ENCODE measurements around the gene ZDHHC3. TPM values are rescaled to one million over a fixed set of nuclear protein-coding genes. Genes with fewer than 3 reads are reported as not detected.

Gene ZDHHC3
- polyA plus RNA-seq, 1 of the 3 experiments (the other 2 are of a cell fraction): 60.7 TPM

DNA sequence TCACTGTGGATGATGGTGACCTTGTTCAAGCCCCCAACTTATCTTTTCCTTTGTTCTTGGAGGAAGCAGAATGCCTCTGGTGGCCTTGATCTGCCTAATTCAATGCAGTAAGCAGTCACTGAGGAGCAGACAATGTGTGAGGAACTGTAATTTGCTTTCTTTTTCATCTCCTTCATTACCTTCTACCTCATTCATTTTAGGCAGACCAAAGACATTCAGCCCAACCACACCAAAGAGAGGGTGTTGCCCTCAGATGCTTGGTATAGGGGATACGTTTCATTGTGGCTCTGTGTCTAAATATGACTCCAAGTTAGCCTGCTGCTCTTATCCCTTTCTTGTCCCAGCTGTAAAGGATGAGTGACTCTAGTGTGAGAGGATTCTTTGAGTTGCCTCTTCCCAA is 15.4 kb upstream of the ZDHHC3 start:
- Histone ChIP-seq H3K9ac (no peak overlapping the region), H3K4me2 (no peak overlapping the region), H3K27me3 (ENCODE audit: insufficient read depth) (no peaks in the 10 kb centered on the region), H3K79me2 (ENCODE audit: insufficient read depth) (peaks cover 13% of the 10 kb centered on the region; the same call in 1 of the 2 replicates), H3K4me1 (ENCODE audit: control insufficient read depth in 1 of 2, insufficient read depth in 2 of 2, low read depth in 1 of 2, low read length in 1 of 2) (peaks cover 23 to 31% of the 10 kb centered on the region in 2 experiments; a peak in 3 of 4 replicates), H3K9me2 (no peaks in the 10 kb centered on the region), H2AFZ (ENCODE audit: low read depth) (no peak overlapping the region), H3F3A (replicated peaks; ENCODE audit: insufficient read depth) (no peaks in the 10 kb centered on the region), H3K9me3 (no peaks in the 10 kb centered on the region), H3K36me3 (replicated peaks in 1 of 2; ENCODE audit: control insufficient read depth in 1 of 2, insufficient read depth in 2 of 2, low read length in 1 of 2) (peaks cover 4 to 32% of the 10 kb centered on the region in 2 experiments), H3K4me3 (ENCODE audit: low read depth in 2 of 2, low read length in 1 of 2) (no peak overlapping the region), H3K27ac (ENCODE audit: low read depth in 2 of 2, low read length in 1 of 2) (no peak overlapping the region), H4K20me1 (ENCODE audit: insufficient read depth) (0 out of 2 replicates have a peak, but pooled peaks cover 5% of the 10 kb centered on the region)
- 100% methylated on average over 1 of the region's 1 CpG for WGBS (ENCODE audit: low lambda C conversion rate)
- no peak for DNase-seq
- ChIA-PET CTCF (interaction anchor here (1.1 to 3.1 kb wide), 4 partner anchors 7 to 76 kb away, joined by 4 to 17 read pairs (median 6); no protein-coding TSS in a partner anchor), POLR2A (no interaction called here)
- no peak for TF ChIP-seq NFIC (IDR thresholded peaks at IDR 0.05; ENCODE audit: borderline replicate concordance)
- no peak for TF ChIP-seq NRF1 (IDR thresholded peaks at IDR 0.05; ENCODE audit: low read depth, low read length)
- TF ChIP-seq YY1 (IDR thresholded peaks at IDR 0.05; ENCODE audit: low read depth): no peak
- TF ChIP-seq FOXM1 (IDR thresholded peaks at IDR 0.05; ENCODE audit: low read depth): no peak

DNA sequence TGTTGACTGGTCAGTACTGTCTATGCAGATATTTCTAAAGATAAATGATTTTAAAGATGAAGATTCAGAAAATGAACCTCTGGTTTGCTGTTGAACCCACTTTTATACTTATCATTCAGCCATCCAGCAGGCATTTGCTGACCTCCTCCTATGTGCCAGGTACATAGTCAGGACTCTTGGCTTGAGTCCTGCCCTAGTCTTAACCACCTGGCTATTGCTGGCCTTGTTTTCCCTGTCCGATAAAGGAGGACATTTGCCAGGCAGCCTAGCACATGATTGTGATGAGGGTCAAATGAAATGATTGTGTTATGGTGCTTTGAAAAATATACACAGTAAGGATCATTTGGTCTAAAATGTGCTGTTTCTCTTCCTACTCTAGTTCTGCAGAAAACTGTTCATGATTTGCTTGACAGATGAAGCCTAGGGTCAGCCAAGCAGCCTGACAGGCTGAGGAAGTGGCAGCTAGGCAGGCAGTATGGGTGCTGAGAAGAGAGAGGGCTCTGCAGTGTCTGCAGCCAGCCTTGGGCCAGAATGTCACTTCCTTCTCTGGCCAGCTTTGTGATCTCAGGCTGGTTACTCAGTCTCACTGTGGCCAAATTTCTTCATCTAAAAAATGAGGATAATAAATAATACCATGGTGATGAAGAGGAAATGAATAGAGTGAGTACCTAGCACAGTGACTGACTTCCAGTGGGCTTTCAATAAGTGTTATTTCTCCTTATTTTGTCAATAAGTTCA is 13.8 kb upstream of the ZDHHC3 start:
- WGBS (ENCODE audit: low lambda C conversion rate): 100% methylated on average over 1 of the region's 1 CpG
- POLR2A ChIA-PET: no interaction called here
- CTCF ChIA-PET: interaction anchor here (1.5 kb wide), 1 partner anchor 13 kb away, joined by 6 read pairs; the partner anchor contains the start of genes EXOSC7 and ZDHHC3
- TF ChIP-seq YY1 (IDR thresholded peaks at IDR 0.05; ENCODE audit: low read depth) (no peak), MXI1 (IDR thresholded peaks at IDR 0.05; ENCODE audit: low read depth, low read length) (no peak), RAD21 (IDR thresholded peaks at IDR 0.05; ENCODE audit: low read length) (no peak), MEF2A (IDR thresholded peaks at IDR 0.05; ENCODE audit: borderline replicate concordance, low read depth) (no peak), TEAD4 (IDR thresholded peaks at IDR 0.05; ENCODE audit: borderline replicate concordance, insufficient read depth) (no peak), RFX5 (IDR thresholded peaks at IDR 0.05; ENCODE audit: low read length) (no peak), FOSL2 (IDR thresholded peaks at IDR 0.05; ENCODE audit: borderline replicate concordance, low read depth) (no peak), TCF12 (IDR thresholded peaks at IDR 0.05) (no peak), NRF1 (IDR thresholded peaks at IDR 0.05; ENCODE audit: low read depth, low read length) (no peak), RCOR1 (IDR thresholded peaks at IDR 0.05; ENCODE audit: low read length) (no peak), EP300 (IDR thresholded peaks at IDR 0.05; ENCODE audit: borderline replicate concordance in 1 of 2, low read depth in 1 of 2, low read length in 1 of 2) (no peak)
- TF ChIP-seq, protein P1, sequence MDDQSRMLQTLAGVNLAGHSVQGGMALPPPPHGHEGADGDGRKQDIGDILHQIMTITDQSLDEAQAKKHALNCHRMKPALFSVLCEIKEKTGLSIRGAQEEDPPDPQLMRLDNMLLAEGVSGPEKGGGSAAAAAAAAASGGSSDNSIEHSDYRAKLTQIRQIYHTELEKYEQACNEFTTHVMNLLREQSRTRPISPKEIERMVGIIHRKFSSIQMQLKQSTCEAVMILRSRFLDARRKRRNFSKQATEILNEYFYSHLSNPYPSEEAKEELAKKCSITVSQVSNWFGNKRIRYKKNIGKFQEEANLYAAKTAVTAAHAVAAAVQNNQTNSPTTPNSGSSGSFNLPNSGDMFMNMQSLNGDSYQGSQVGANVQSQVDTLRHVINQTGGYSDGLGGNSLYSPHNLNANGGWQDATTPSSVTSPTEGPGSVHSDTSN (IDR thresholded peaks at IDR 0.05): no peak
- TF ChIP-seq, protein P2, sequence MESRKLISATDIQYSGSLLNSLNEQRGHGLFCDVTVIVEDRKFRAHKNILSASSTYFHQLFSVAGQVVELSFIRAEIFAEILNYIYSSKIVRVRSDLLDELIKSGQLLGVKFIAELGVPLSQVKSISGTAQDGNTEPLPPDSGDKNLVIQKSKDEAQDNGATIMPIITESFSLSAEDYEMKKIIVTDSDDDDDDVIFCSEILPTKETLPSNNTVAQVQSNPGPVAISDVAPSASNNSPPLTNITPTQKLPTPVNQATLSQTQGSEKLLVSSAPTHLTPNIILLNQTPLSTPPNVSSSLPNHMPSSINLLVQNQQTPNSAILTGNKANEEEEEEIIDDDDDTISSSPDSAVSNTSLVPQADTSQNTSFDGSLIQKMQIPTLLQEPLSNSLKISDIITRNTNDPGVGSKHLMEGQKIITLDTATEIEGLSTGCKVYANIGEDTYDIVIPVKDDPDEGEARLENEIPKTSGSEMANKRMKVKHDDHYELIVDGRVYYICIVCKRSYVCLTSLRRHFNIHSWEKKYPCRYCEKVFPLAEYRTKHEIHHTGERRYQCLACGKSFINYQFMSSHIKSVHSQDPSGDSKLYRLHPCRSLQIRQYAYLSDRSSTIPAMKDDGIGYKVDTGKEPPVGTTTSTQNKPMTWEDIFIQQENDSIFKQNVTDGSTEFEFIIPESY (IDR thresholded peaks at IDR 0.05; ENCODE audit: borderline replicate concordance, low read depth): no peak
- TF ChIP-seq, protein P3, sequence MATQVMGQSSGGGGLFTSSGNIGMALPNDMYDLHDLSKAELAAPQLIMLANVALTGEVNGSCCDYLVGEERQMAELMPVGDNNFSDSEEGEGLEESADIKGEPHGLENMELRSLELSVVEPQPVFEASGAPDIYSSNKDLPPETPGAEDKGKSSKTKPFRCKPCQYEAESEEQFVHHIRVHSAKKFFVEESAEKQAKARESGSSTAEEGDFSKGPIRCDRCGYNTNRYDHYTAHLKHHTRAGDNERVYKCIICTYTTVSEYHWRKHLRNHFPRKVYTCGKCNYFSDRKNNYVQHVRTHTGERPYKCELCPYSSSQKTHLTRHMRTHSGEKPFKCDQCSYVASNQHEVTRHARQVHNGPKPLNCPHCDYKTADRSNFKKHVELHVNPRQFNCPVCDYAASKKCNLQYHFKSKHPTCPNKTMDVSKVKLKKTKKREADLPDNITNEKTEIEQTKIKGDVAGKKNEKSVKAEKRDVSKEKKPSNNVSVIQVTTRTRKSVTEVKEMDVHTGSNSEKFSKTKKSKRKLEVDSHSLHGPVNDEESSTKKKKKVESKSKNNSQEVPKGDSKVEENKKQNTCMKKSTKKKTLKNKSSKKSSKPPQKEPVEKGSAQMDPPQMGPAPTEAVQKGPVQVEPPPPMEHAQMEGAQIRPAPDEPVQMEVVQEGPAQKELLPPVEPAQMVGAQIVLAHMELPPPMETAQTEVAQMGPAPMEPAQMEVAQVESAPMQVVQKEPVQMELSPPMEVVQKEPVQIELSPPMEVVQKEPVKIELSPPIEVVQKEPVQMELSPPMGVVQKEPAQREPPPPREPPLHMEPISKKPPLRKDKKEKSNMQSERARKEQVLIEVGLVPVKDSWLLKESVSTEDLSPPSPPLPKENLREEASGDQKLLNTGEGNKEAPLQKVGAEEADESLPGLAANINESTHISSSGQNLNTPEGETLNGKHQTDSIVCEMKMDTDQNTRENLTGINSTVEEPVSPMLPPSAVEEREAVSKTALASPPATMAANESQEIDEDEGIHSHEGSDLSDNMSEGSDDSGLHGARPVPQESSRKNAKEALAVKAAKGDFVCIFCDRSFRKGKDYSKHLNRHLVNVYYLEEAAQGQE (IDR thresholded peaks at IDR 0.05; ENCODE audit: low read depth, low read length): no peak
- TF ChIP-seq, protein P4, sequence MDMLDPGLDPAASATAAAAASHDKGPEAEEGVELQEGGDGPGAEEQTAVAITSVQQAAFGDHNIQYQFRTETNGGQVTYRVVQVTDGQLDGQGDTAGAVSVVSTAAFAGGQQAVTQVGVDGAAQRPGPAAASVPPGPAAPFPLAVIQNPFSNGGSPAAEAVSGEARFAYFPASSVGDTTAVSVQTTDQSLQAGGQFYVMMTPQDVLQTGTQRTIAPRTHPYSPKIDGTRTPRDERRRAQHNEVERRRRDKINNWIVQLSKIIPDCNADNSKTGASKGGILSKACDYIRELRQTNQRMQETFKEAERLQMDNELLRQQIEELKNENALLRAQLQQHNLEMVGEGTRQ (IDR thresholded peaks at IDR 0.05; ENCODE audit: borderline replicate concordance, low read depth, low read length): no peak

More for the DNA sequence above, 13.8 kb upstream of the ZDHHC3 start:
- 0 out of 2 replicates have a peak, but pooled peaks cover 5% of the 10 kb centered on the region for H4K20me1 ChIP-seq (ENCODE audit: insufficient read depth)
- no peak overlapping the region for H3K4me3 ChIP-seq (ENCODE audit: low read depth in 2 of 2, low read length in 1 of 2)
- peaks cover 9 to 22% of the 10 kb centered on the region in 2 experiments; a peak in 2 of 4 replicates for H3K4me1 ChIP-seq (ENCODE audit: control insufficient read depth in 1 of 2, insufficient read depth in 2 of 2, low read depth in 1 of 2, low read length in 1 of 2)
- no peak for DNase-seq
- no peak overlapping the region for H3K27ac ChIP-seq (ENCODE audit: low read depth in 2 of 2, low read length in 1 of 2)
- H3K79me2 ChIP-seq (ENCODE audit: insufficient read depth): peaks cover 23% of the 10 kb centered on the region
- no peaks in the 10 kb centered on the region for H3F3A ChIP-seq (replicated peaks; ENCODE audit: insufficient read depth)
- H3K4me2 ChIP-seq: no peak overlapping the region
- H3K9ac ChIP-seq: no peak overlapping the region
- no peaks in the 10 kb centered on the region for H3K9me2 ChIP-seq
- no peaks in the 10 kb centered on the region for H3K9me3 ChIP-seq
- H2AFZ ChIP-seq (ENCODE audit: low read depth): no peak overlapping the region
- H3K27me3 ChIP-seq (ENCODE audit: insufficient read depth): no peaks in the 10 kb centered on the region
- peaks cover 4 to 32% of the 10 kb centered on the region in 2 experiments for H3K36me3 ChIP-seq (replicated peaks in 1 of 2; ENCODE audit: control insufficient read depth in 1 of 2, insufficient read depth in 2 of 2, low read length in 1 of 2)
